Astrocyte (in vitro differentiated cells and primary cell): ENCODE data around the gene OSBPL5. TPM values are rescaled to one million over a fixed set of nuclear protein-coding genes. Genes with fewer than 3 reads are reported as not detected.

Experiments
- DNase-seq: peaks from one replicate; pipeline ENCODE4 v3.0.0-alpha.2; 2010; ENCODE audit warnings: low read depth
- FAIRE-seq: peaks from 2 replicates; lab custom pipeline; 2011; peaks lifted over from hg19 to GRCh38; lab: Jason Lieb, UNC
- H2AFZ ChIP-seq: 2 replicates; pipeline ENCODE4 v1.6.0; 2012; ENCODE audit warnings: low read depth, low read length, inconsistent platforms
- H3K27ac ChIP-seq: 2 replicates; pipeline ENCODE4 v1.5.1; 2011; ENCODE audit warnings: low read depth, low read length, inconsistent platforms
- H3K27me3 ChIP-seq: 2 replicates; pipeline ENCODE4 v1.6.0; 2011; ENCODE audit warnings: low read length, inconsistent platforms; ENCODE audit not compliant: insufficient read depth
- H3K36me3 ChIP-seq: 2 replicates; pipeline ENCODE4 v1.5.1; 2011; ENCODE audit warnings: low read length, inconsistent platforms; ENCODE audit not compliant: insufficient read depth
- H3K4me1 ChIP-seq: 2 replicates; pipeline ENCODE4 v1.5.1; 2011; ENCODE audit warnings: low read length, inconsistent platforms; ENCODE audit not compliant: insufficient read depth
- H3K4me2 ChIP-seq: 2 replicates; pipeline ENCODE4 v1.6.0; 2012; ENCODE audit warnings: low read length, inconsistent platforms
- H3K4me3 ChIP-seq: 2 replicates; pipeline ENCODE4 v1.5.1; 2011; ENCODE audit warnings: low read depth, mild to moderate bottlenecking, low read length, inconsistent platforms; ENCODE audit not compliant: insufficient read depth
- H3K79me2 ChIP-seq: 2 replicates; pipeline ENCODE4 v1.6.0; 2012; ENCODE audit warnings: mild to moderate bottlenecking, low read length, inconsistent platforms; ENCODE audit not compliant: insufficient read depth
- H3K9ac ChIP-seq: 2 replicates; pipeline ENCODE4 v1.6.0; 2012; ENCODE audit warnings: mild to moderate bottlenecking, low read length, inconsistent platforms
- H3K9me3 ChIP-seq: 2 replicates; pipeline ENCODE4 v1.5.1; 2012; ENCODE audit warnings: low read depth, mild to moderate bottlenecking, low read length, inconsistent platforms; ENCODE audit not compliant: insufficient read depth
- H4K20me1 ChIP-seq: 2 replicates; pipeline ENCODE4 v1.6.0; 2012; ENCODE audit warnings: low read length, inconsistent platforms; ENCODE audit not compliant: insufficient read depth
- H3K27ac Mint-ChIP-seq: one replicate; pipeline ENCODE4 v1.8.0; 2021; ENCODE audit warnings: mild to moderate bottlenecking, mixed read lengths; ENCODE audit not compliant: unreplicated experiment
- H3K27me3 Mint-ChIP-seq: one replicate; pipeline ENCODE4 v1.8.0; 2021; ENCODE audit warnings: low read depth, mixed read lengths; ENCODE audit not compliant: unreplicated experiment
- H3K36me3 Mint-ChIP-seq: one replicate; pipeline ENCODE4 v1.8.0; 2021; ENCODE audit warnings: low read depth, mixed read lengths; ENCODE audit not compliant: unreplicated experiment
- H3K4me1 Mint-ChIP-seq: one replicate; pipeline ENCODE4 v1.8.0; 2021; ENCODE audit warnings: low read depth, mixed read lengths; ENCODE audit not compliant: unreplicated experiment
- H3K4me3 Mint-ChIP-seq: one replicate; pipeline ENCODE4 v1.8.0; 2021; ENCODE audit warnings: mild to moderate bottlenecking, moderate library complexity, mixed read lengths; ENCODE audit not compliant: unreplicated experiment
- H3K9me3 Mint-ChIP-seq: one replicate; pipeline ENCODE4 v1.8.0; 2021; ENCODE audit warnings: mild to moderate bottlenecking, mixed read lengths; ENCODE audit not compliant: unreplicated experiment
- EZH2 ChIP-seq: IDR thresholded peaks from 2 replicates; pipeline ENCODE4 v1.6.1; 2012; ENCODE audit warnings: mild to moderate bottlenecking, low read length, inconsistent platforms; ENCODE audit not compliant: insufficient read depth
- total RNA-seq: library from RNA; stranded (reverse); gene quantifications from 2 replicates; pipeline ENCODE4 v1.2.1, GENCODE V29; 2021
- TF ChIP-seq, protein P1 (sequence below): IDR thresholded peaks from 2 replicates; pipeline ENCODE4 v1.5.1; 2011; ENCODE audit warnings: low read depth, mild to moderate bottlenecking, inconsistent platforms, low read length, moderate library complexity; ENCODE audit not compliant: insufficient read depth

OSBPL5 gene
- total RNA-seq, 1 donor from 2014 or later = 29.0 TPM

DNA sequence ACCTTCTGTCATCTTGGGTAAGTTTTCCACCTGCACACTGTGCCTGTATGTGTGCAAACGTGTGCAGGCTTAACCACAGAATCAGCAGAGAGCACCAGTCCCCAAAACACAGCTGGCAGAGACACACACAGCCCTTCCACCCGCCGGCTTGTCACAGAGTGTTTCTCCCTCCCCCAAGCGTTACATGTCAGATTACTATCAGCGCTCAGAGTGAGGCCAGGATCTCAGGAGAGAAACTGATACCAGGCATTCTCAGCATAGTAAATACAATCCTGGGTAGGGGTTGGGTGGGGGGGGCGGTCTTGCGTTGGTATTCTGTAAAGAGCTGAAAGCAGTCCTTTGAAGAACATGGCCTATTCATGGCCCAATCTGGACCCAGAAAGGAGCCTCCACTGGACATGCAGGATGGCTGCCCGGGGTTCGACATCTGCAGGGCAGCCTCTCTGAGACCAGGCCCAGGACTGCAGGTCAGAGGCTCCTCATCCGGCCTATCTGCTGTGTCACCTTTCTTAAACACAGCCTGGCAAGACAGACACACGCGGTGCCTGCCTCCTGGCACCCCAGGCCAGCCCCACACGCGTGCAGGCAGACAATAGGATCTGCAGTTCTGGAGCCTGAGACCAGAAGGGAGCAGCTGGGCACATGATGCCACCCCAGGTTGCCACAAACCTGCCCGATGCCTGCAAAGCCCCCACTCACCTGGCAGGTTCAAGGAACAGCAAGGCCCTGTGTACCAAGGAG is 1.7 kb downstream of the OSBPL5 start:
- no peaks in the 10 kb centered on the region for H3K36me3 ChIP-seq
- TF ChIP-seq EZH2 = no peak
- H3K4me3 ChIP-seq = peak overlapping the region; percentile 83
- FAIRE-seq (no peak), DNase-seq (no peak)
- H3K4me2 ChIP-seq = peak overlapping the region; percentile 99
- H2AFZ ChIP-seq = no peak overlapping the region
- Mint-ChIP-seq H3K4me1 (peaks cover 25% of the 10 kb centered on the region), H3K36me3 (peaks cover 2% of the 10 kb centered on the region), H3K27me3 (peaks cover 7% of the 10 kb centered on the region), H3K4me3 (peak overlapping the region; percentile 87), H3K27ac (no peak overlapping the region), H3K9me3 (no peaks in the 10 kb centered on the region)
- peaks cover 35% of the 10 kb centered on the region for H3K4me1 ChIP-seq
- peaks cover 59% of the 10 kb centered on the region for H4K20me1 ChIP-seq
- H3K9ac ChIP-seq = peak overlapping the region; percentile 83
- H3K27me3 ChIP-seq = no peaks in the 10 kb centered on the region
- H3K27ac ChIP-seq = no peak overlapping the region
- H3K79me2 ChIP-seq = peaks cover 62% of the 10 kb centered on the region
- H3K9me3 ChIP-seq = no peaks in the 10 kb centered on the region

GRCh38 chr11:3162410-3163240 is 2.5 kb downstream of the OSBPL5 start:
- FAIRE-seq (no peak), DNase-seq (no peak)
- H3K9me3 Mint-ChIP-seq = no peaks in the 10 kb centered on the region
- no peak overlapping the region for H3K27ac Mint-ChIP-seq
- Histone ChIP-seq H3K36me3 (no peaks in the 10 kb centered on the region), H3K27me3 (no peaks in the 10 kb centered on the region), H3K4me3 (no peak overlapping the region), H3K9me3 (no peaks in the 10 kb centered on the region), H3K27ac (no peak overlapping the region), H3K79me2 (peaks cover 69% of the 10 kb centered on the region), H2AFZ (no peak overlapping the region), H4K20me1 (peaks cover 67% of the 10 kb centered on the region), H3K4me1 (peaks cover 35% of the 10 kb centered on the region), H3K4me2 (peak overlapping the region; percentile 22), H3K9ac (no peak overlapping the region)
- H3K27me3 Mint-ChIP-seq = peaks cover 5% of the 10 kb centered on the region
- H3K36me3 Mint-ChIP-seq = peaks cover 6% of the 10 kb centered on the region
- H3K4me1 Mint-ChIP-seq = peaks cover 28% of the 10 kb centered on the region
- peak overlapping the region; percentile 64 for H3K4me3 Mint-ChIP-seq
- TF ChIP-seq, protein P1, sequence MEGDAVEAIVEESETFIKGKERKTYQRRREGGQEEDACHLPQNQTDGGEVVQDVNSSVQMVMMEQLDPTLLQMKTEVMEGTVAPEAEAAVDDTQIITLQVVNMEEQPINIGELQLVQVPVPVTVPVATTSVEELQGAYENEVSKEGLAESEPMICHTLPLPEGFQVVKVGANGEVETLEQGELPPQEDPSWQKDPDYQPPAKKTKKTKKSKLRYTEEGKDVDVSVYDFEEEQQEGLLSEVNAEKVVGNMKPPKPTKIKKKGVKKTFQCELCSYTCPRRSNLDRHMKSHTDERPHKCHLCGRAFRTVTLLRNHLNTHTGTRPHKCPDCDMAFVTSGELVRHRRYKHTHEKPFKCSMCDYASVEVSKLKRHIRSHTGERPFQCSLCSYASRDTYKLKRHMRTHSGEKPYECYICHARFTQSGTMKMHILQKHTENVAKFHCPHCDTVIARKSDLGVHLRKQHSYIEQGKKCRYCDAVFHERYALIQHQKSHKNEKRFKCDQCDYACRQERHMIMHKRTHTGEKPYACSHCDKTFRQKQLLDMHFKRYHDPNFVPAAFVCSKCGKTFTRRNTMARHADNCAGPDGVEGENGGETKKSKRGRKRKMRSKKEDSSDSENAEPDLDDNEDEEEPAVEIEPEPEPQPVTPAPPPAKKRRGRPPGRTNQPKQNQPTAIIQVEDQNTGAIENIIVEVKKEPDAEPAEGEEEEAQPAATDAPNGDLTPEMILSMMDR = no peak
- no peak for TF ChIP-seq EZH2

DNA sequence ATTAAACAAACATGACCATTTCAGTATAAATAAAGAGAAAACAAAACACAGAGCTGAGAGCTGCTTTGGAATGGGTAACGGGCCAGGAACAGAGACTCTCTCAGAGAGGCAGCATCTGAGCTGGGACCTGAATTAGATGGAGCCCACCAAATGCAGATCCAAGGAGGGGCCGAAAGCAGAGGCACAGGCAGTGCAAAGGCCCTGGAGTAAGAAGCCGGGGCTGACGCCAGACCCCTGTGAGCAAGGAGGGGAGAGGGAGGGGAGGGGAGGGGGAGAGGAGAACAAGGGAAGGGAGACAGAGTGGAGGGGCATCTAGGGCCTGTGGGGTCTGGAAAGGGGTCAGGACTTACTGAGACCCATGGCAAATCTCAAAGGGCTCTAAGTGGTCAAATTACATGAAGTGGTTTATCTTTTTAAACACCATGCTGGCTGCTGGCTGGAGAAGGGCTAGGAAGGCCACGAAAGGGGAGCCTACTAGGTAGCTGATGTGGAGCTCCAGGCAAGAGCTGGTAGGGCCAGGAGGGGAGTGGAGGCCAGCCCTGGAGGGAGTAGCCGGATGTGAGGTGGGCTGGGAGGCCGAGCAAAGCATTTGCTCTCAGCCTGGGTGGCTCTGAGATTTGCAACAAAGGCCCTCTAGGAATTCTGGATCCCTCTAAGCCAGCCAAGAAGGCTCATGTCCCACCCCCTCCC is 3.2 kb downstream of the OSBPL5 start:
- Histone ChIP-seq H3K9me3 (no peaks in the 10 kb centered on the region), H4K20me1 (peaks cover 75% of the 10 kb centered on the region), H3K36me3 (no peaks in the 10 kb centered on the region), H3K79me2 (peaks cover 77% of the 10 kb centered on the region), H3K9ac (no peak overlapping the region), H3K27ac (no peak overlapping the region), H3K4me1 (peaks cover 35% of the 10 kb centered on the region), H3K4me2 (no peak overlapping the region), H3K27me3 (no peaks in the 10 kb centered on the region), H2AFZ (no peak overlapping the region), H3K4me3 (no peak overlapping the region)
- DNase-seq (no peak), FAIRE-seq (no peak)
- H3K27ac Mint-ChIP-seq = no peak overlapping the region
- no peak overlapping the region for H3K4me3 Mint-ChIP-seq
- peaks cover 6% of the 10 kb centered on the region for H3K36me3 Mint-ChIP-seq
- H3K9me3 Mint-ChIP-seq = no peaks in the 10 kb centered on the region
- peaks cover 33% of the 10 kb centered on the region for H3K4me1 Mint-ChIP-seq
- TF ChIP-seq, protein P1 = no peak
- no peak for TF ChIP-seq EZH2
- H3K27me3 Mint-ChIP-seq = peaks cover 5% of the 10 kb centered on the region
